H1 (cell line): ENCODE measurements around the gene ZNF148. TPM values are rescaled to one million over a fixed set of nuclear protein-coding genes. Genes with fewer than 3 reads are reported as not detected.

ENCODE experiments used
- CTCF ChIA-PET: fragments of 300-600 bp; sonication (Branson Sonifier 250); formaldehyde crosslinking; loops from one replicate; lab custom pipeline; 2021; ENCODE audit not compliant: partially characterized antibody; lab: Charles Lee
- POLR2A ChIA-PET: fragments of 300-600 bp; sonication (Branson Sonifier 250); formaldehyde crosslinking; loops from one replicate; lab custom pipeline; 2021; ENCODE audit warnings: inconsistent platforms; ENCODE audit not compliant: partially characterized antibody; lab: Charles Lee
- DNase-seq, 2 experiments: peaks; one replicate each; pipeline versions ENCODE4 v3.0.0 to v3.0.0-alpha.2; 2010 to 2022; ENCODE audit warnings: low spot score in 2 of 2, low read depth in 1 of 2, mixed read lengths in 1 of 2
- FAIRE-seq: peaks from 2 replicates; lab custom pipeline; 2011; peaks lifted over from hg19 to GRCh38; lab: Jason Lieb, UNC
- H2AFZ ChIP-seq: 2 replicates; pipeline ENCODE4 v1.8.1; 2012; ENCODE audit warnings: low read length, inconsistent platforms
- H2AK5ac ChIP-seq: 2 replicates; pipeline ENCODE4 v1.6.1; 2013; ENCODE audit warnings: low read depth, low read length
- H2BK120ac ChIP-seq: replicated peaks from 2 replicates; pipeline ENCODE3; 2013; ENCODE audit warnings: low read depth, low read length, inconsistent platforms
- H2BK12ac ChIP-seq: 2 replicates; pipeline ENCODE4 v1.6.1; 2013; ENCODE audit warnings: low read depth, low read length
- H2BK15ac ChIP-seq: 2 replicates; pipeline ENCODE4 v1.6.1; 2013; ENCODE audit warnings: low read length
- H2BK20ac ChIP-seq: 2 replicates; pipeline ENCODE4 v1.6.1; 2013; ENCODE audit warnings: low read length
- H2BK5ac ChIP-seq: 2 replicates; pipeline ENCODE4 v1.6.1; 2013; ENCODE audit warnings: low read depth, low read length
- H3K14ac ChIP-seq: 2 replicates; pipeline ENCODE4 v1.6.1; 2013; ENCODE audit warnings: inconsistent platforms; ENCODE audit not compliant: insufficient read length
- H3K18ac ChIP-seq: 2 replicates; pipeline ENCODE4 v1.6.1; 2013; ENCODE audit warnings: low read length; ENCODE audit errors: extremely low read depth
- H3K23ac ChIP-seq: 2 replicates; pipeline ENCODE4 v1.6.1; 2013; ENCODE audit warnings: inconsistent platforms; ENCODE audit not compliant: insufficient read length
- H3K23me2 ChIP-seq: 2 replicates; pipeline ENCODE4 v1.6.1; 2013; ENCODE audit warnings: low read depth, low read length
- H3K27ac ChIP-seq: 2 replicates; pipeline ENCODE4 v1.6.1; 2011; ENCODE audit warnings: low read depth, low read length, inconsistent platforms
- H3K27me3 ChIP-seq, 4 experiments: replicated peaks in 1 of 4; 1 replicate in 1 of 4; 2 replicates in 3 of 4; pipeline versions ENCODE4 v1.6.1 to v1.8.1; 2011 to 2013; ENCODE audit warnings: low read length in 3 of 4, mild to moderate bottlenecking in 3 of 4, inconsistent platforms in 2 of 4, mixed read lengths in 2 of 4, moderate library complexity in 1 of 4; ENCODE audit not compliant: control insufficient read depth in 3 of 4, insufficient read depth in 3 of 4; ENCODE audit errors: extremely low read depth in 1 of 4
- H3K36me3 ChIP-seq, 4 experiments: 2 replicates each; pipeline versions ENCODE4 v1.6.1 to v1.8.1; 2011 to 2013; ENCODE audit warnings: mild to moderate bottlenecking in 4 of 4, low read length in 3 of 4, moderate library complexity in 2 of 4, control low read depth in 1 of 4, inconsistent platforms in 1 of 4; ENCODE audit not compliant: insufficient read depth in 4 of 4, control insufficient read depth in 2 of 4
- H3K4ac ChIP-seq: replicated peaks from 2 replicates; pipeline ENCODE3; 2013; ENCODE audit warnings: low read length, low read depth, mixed read lengths, inconsistent platforms; ENCODE audit not compliant: insufficient read length
- H3K4me1 ChIP-seq, 4 experiments: replicated peaks in 1 of 4; 1 replicate in 1 of 4; 2 replicates in 3 of 4; pipeline versions ENCODE4 v1.6.1 to v1.8.1; 2011 to 2013; ENCODE audit warnings: low read length in 3 of 4, inconsistent platforms in 2 of 4, mixed read lengths in 1 of 4; ENCODE audit not compliant: insufficient read depth in 4 of 4, control insufficient read depth in 3 of 4
- H3K4me2 ChIP-seq, 2 experiments: 2 replicates each; pipeline versions ENCODE4 v1.6.1 to v1.8.1; 2011 to 2013; ENCODE audit warnings: low read depth in 2 of 2, low read length in 2 of 2, control low read depth in 1 of 2, inconsistent platforms in 1 of 2, mild to moderate bottlenecking in 1 of 2; ENCODE audit not compliant: insufficient read depth in 1 of 2
- H3K4me3 ChIP-seq, 4 experiments: fragments of 200-600, 300-600 bp in 1 of 4; sonication (generic), shearing (Covaris generic), sonication (Bioruptor Twin) in 1 of 4; 2 replicates each; pipeline versions ENCODE4 v1.5.1 to v1.8.1; 2011 to 2016; ENCODE audit warnings: low read length in 4 of 4, low read depth in 3 of 4, control low read depth in 2 of 4, inconsistent platforms in 2 of 4, mild to moderate bottlenecking in 2 of 4, mixed read lengths in 1 of 4, moderate library complexity in 1 of 4; ENCODE audit not compliant: insufficient read depth in 2 of 4; ENCODE audit errors: extremely low read depth in 1 of 4
- H3K56ac ChIP-seq: replicated peaks from 2 replicates; pipeline ENCODE3; 2013; ENCODE audit warnings: low read depth, mild to moderate bottlenecking, mixed read lengths, low read length, inconsistent platforms; ENCODE audit not compliant: insufficient read length
- H3K79me1 ChIP-seq: 2 replicates; pipeline ENCODE4 v1.6.1; 2013; ENCODE audit warnings: low read depth, low read length, control low read depth
- H3K79me2 ChIP-seq, 2 experiments: 2 replicates each; pipeline versions ENCODE4 v1.6.1 to v1.8.1; 2012 to 2013; ENCODE audit warnings: low read length in 2 of 2, mild to moderate bottlenecking in 2 of 2, inconsistent platforms in 1 of 2; ENCODE audit not compliant: insufficient read depth in 2 of 2, control insufficient read depth in 1 of 2
- H3K9ac ChIP-seq, 4 experiments: replicated peaks in 1 of 4; 1 replicate in 1 of 4; 2 replicates in 3 of 4; pipeline versions ENCODE4 v1.6.1 to v1.8.1; 2011 to 2013; ENCODE audit warnings: low read depth in 3 of 4, low read length in 3 of 4, control low read depth in 2 of 4, mild to moderate bottlenecking in 2 of 4, moderate library complexity in 2 of 4, inconsistent platforms in 1 of 4; ENCODE audit errors: extremely low read depth in 1 of 4
- H3K9me3 ChIP-seq, 2 experiments: 2 replicates each; pipeline versions ENCODE4 v1.6.1 to v1.8.1; 2012 to 2013; ENCODE audit warnings: mild to moderate bottlenecking in 2 of 2, moderate library complexity in 2 of 2, control low read depth in 1 of 2, inconsistent platforms in 1 of 2, low read depth in 1 of 2, low read length in 1 of 2, mixed read lengths in 1 of 2; ENCODE audit not compliant: insufficient read depth in 2 of 2
- H4K20me1 ChIP-seq, 2 experiments: replicated peaks in 1 of 2; 2 replicates each; pipeline versions ENCODE3 to v1.8.1; 2011 to 2013; ENCODE audit warnings: inconsistent platforms in 2 of 2, low read length in 2 of 2, mild to moderate bottlenecking in 1 of 2; ENCODE audit not compliant: insufficient read depth in 2 of 2, control insufficient read depth in 1 of 2
- H4K5ac ChIP-seq: 2 replicates; pipeline ENCODE4 v1.6.1; 2013; ENCODE audit warnings: low read length, low read depth, mixed read lengths, inconsistent platforms; ENCODE audit not compliant: insufficient read length
- H4K8ac ChIP-seq: 2 replicates; pipeline ENCODE4 v1.8.0; 2013; ENCODE audit warnings: mild to moderate bottlenecking, moderate library complexity, low read length, inconsistent platforms; ENCODE audit not compliant: insufficient read depth; ENCODE audit errors: extremely low read depth
- H4K91ac ChIP-seq: replicated peaks from 2 replicates; pipeline ENCODE3; 2013; ENCODE audit warnings: low read length, mixed read lengths, inconsistent platforms; ENCODE audit not compliant: insufficient read length
- ATF3 ChIP-seq: IDR thresholded peaks from 2 replicates; pipeline ENCODE4 v1.6.1; 2011; ENCODE audit warnings: low read depth, mild to moderate bottlenecking, low read length; ENCODE audit not compliant: insufficient read depth
- BACH1 ChIP-seq: IDR thresholded peaks from 2 replicates; pipeline ENCODE4 v1.6.1; 2012; ENCODE audit warnings: low read length, improper control_type of control experiment
- CBX8 ChIP-seq: fragments of 300-800, 300-1000 bp; sonication (generic); IDR thresholded peaks from 2 replicates; pipeline ENCODE4 v1.7.1; 2016; ENCODE audit warnings: low read depth, low read length, borderline replicate concordance
- CTBP2 ChIP-seq: IDR thresholded peaks from 2 replicates; pipeline ENCODE4 v1.7.0; 2011; ENCODE audit warnings: borderline replicate concordance, mild to moderate bottlenecking, moderate library complexity, mixed read lengths, low read length; ENCODE audit not compliant: insufficient read depth, insufficient read length
- HDAC6 ChIP-seq: IDR thresholded peaks from one replicate; pipeline ENCODE4 v1.7.1; 2012; ENCODE audit warnings: low read depth, mild to moderate bottlenecking, inconsistent platforms, low read length, moderate library complexity
- KDM5A ChIP-seq: fragments of 200-600 bp; IDR thresholded peaks from 2 replicates; pipeline ENCODE4 v1.7.1; 2012; ENCODE audit warnings: mild to moderate bottlenecking, low read length, inconsistent platforms, mixed read lengths
- RNF2 ChIP-seq: fragments of 200-900, 300-1000 bp; sonication (generic); IDR thresholded peaks from 2 replicates; pipeline ENCODE4 v1.7.1; 2016; ENCODE audit warnings: borderline replicate concordance, low read depth, mild to moderate bottlenecking, antibody characterized with exemption, low read length; ENCODE audit not compliant: poor library complexity, severe bottlenecking; ENCODE audit errors: missing control alignments
- TAF7 ChIP-seq: optimal IDR thresholded peaks from 2 replicates; pipeline ENCODE3; 2011; ENCODE audit warnings: low read depth, mild to moderate bottlenecking, inconsistent platforms, low read length, moderate library complexity, borderline replicate concordance
- polyA plus RNA-seq, 7 experiments: library from polyadenylated mRNA; depleted of rRNA in 3 of 7; stranded (reverse) in 5 of 7; unstranded in 2 of 7; fragments of >200 nt in 5 of 7; fragments of 200-250 nt in 2 of 7; gene quantifications; 1 replicate in 5 of 7; 2 replicates in 1 of 7; 4 replicates in 1 of 7; pipeline versions ENCODE4 v1.2.1 to v1.2.3, GENCODE V29; 2011 to 2013; ENCODE audit warnings: missing spikeins in 2 of 7, mixed read lengths in 2 of 7
- total RNA-seq: library from RNA; stranded (reverse); fragmentation: NEBNext Ultra II Directional; extraction: Animal tissue kit (Norgen Biotek cat#: 25700); gene quantifications from 2 replicates; pipeline ENCODE4 v1.2.1, GENCODE V29; 2021

The ZNF148 gene
- total and polyA plus RNA-seq, 2 of the 8 experiments (the other 6 are each of a cell fraction or from before 2014, with no cell fraction given) = 3.7 to 22.6 TPM

- Histone ChIP-seq H3K4me3 (no peak overlapping the region), H2AK5ac (no peak overlapping the region), H4K91ac (no peak overlapping the region), H3K56ac (no peak overlapping the region), H2BK12ac (no peak overlapping the region), H3K9me3 (no peaks in the 10 kb centered on the region), H3K36me3 (peaks cover 0 to 6% (median 0%) of the 10 kb centered on the region in 4 experiments; a peak in 2 of 8 replicates), H3K79me2 (peaks cover 0 to 13% of the 10 kb centered on the region in 2 experiments; a peak in 2 of 4 replicates), H2BK20ac (no peak overlapping the region), H4K8ac (no peak overlapping the region), H4K20me1 (peaks cover 0 to 2% of the 10 kb centered on the region in 2 experiments), H3K27me3 (no peaks in the 10 kb centered on the region), H2BK120ac (no peak overlapping the region), H3K23me2 (no peaks in the 10 kb centered on the region), H2BK15ac (no peak overlapping the region), H3K27ac (no peak overlapping the region), H3K4me1 (no peaks in the 10 kb centered on the region), H2AFZ (no peak overlapping the region), H3K23ac (no peak overlapping the region), H3K4me2 (no peak overlapping the region), H3K79me1 (peaks cover 2% of the 10 kb centered on the region), H4K5ac (no peak overlapping the region), H3K14ac (no peak overlapping the region), H3K9ac (no peak overlapping the region), H3K4ac (no peak overlapping the region), H2BK5ac (no peak overlapping the region), H3K18ac (no peak overlapping the region)
- DNase-seq = no peak
- CTCF ChIA-PET = interaction anchor here (0.6 to 0.9 kb wide), 4 partner anchors 15 to 384 kb away, joined by 3 to 5 read pairs (median 4); no protein-coding TSS in a partner anchor
- POLR2A ChIA-PET = interaction anchor here (0.6 to 0.7 kb wide), 2 partner anchors 22 to 75 kb away, joined by 3 to 4 read pairs; no protein-coding TSS in a partner anchor
- no peak for FAIRE-seq
- TF ChIP-seq ATF3 (no peak), RNF2 (no peak), KDM5A (no peak), CBX8 (no peak), CTBP2 (no peak), TAF7 (no peak), BACH1 (no peak), HDAC6 (no peak)
Observed at GRCh38 chr3:125306620-125307019, 68.5 kb downstream of the ZNF148 start.
